Transverse colon (tissue), 4 donors: Measurements from ENCODE around the gene TP53I11.

Experiments
- POLR2A ChIP-seq: fragments of 450-650 bp; IDR thresholded peaks from one replicate; pipeline ENCODE4 v1.6.1; 2016; ENCODE audit warnings: antibody characterized with exemption, mild to moderate bottlenecking, moderate library complexity
- POLR2AphosphoS5 ChIP-seq, 3 donors: sonication (generic); formaldehyde crosslinking; IDR thresholded peaks; one replicate each; pipeline ENCODE4 v1.6.1; 2016; ENCODE audit warnings: antibody characterized with exemption in 3 of 3
- TF ChIP-seq, protein P1 (sequence below), 5 experiments: fragments of 200-600 bp in 3 of 5; fragments of 450-650 bp in 2 of 5; sonication (generic) in 3 of 5; IDR thresholded peaks; 1 replicate in 2 of 5; 2 replicates in 3 of 5; pipeline ENCODE4 v1.5.1; 2016 to 2017; ENCODE audit warnings: antibody characterized with exemption in 5 of 5, inconsistent platforms in 3 of 5, mild to moderate bottlenecking in 2 of 5, moderate library complexity in 1 of 5

GRCh38 chr11:44901120-44901633, 49.5 kb downstream of the TP53I11 start:
- TF ChIP-seq, protein P1, sequence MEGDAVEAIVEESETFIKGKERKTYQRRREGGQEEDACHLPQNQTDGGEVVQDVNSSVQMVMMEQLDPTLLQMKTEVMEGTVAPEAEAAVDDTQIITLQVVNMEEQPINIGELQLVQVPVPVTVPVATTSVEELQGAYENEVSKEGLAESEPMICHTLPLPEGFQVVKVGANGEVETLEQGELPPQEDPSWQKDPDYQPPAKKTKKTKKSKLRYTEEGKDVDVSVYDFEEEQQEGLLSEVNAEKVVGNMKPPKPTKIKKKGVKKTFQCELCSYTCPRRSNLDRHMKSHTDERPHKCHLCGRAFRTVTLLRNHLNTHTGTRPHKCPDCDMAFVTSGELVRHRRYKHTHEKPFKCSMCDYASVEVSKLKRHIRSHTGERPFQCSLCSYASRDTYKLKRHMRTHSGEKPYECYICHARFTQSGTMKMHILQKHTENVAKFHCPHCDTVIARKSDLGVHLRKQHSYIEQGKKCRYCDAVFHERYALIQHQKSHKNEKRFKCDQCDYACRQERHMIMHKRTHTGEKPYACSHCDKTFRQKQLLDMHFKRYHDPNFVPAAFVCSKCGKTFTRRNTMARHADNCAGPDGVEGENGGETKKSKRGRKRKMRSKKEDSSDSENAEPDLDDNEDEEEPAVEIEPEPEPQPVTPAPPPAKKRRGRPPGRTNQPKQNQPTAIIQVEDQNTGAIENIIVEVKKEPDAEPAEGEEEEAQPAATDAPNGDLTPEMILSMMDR (IDR thresholded peaks at IDR 0.05): no peak
- TF ChIP-seq POLR2A (no peak), POLR2AphosphoS5 (IDR thresholded peaks at IDR 0.05) (no peak)
